Esophagus (tissue), 2 donors: ENCODE data around the gene TRPC6. TPM values are rescaled to one million over a fixed set of nuclear protein-coding genes. Genes with fewer than 3 reads are reported as not detected.
A peak's percentile ranks its signal among the peaks of the same experiment; 100 is the strongest.

Source experiments
- H3K27ac ChIP-seq, 2 donors: one replicate each; pipeline ENCODE4 v1.5.1; 2013; ENCODE audit warnings: low read depth in 2 of 2, mild to moderate bottlenecking in 2 of 2, inconsistent platforms in 1 of 2, low read length in 1 of 2, moderate library complexity in 1 of 2
- H3K27me3 ChIP-seq, 2 donors: one replicate each; pipeline ENCODE4 v1.6.1; 2013; ENCODE audit warnings: low read length in 2 of 2, control low read depth in 1 of 2, mild to moderate bottlenecking in 1 of 2; ENCODE audit not compliant: insufficient read depth in 2 of 2, control insufficient read depth in 1 of 2
- H3K36me3 ChIP-seq, 2 donors: one replicate each; pipeline ENCODE4 v1.6.1; 2013; ENCODE audit warnings: low read length in 1 of 2; ENCODE audit not compliant: control insufficient read depth in 2 of 2, insufficient read depth in 2 of 2
- H3K4me1 ChIP-seq, 2 donors: one replicate each; pipeline ENCODE4 v1.6.1; 2013; ENCODE audit warnings: low read length in 1 of 2; ENCODE audit not compliant: control insufficient read depth in 2 of 2, insufficient read depth in 2 of 2
- H3K4me3 ChIP-seq, 2 donors: one replicate each; pipeline ENCODE4 v1.5.1; 2013; ENCODE audit warnings: low read length in 2 of 2, mild to moderate bottlenecking in 2 of 2, low read depth in 1 of 2, moderate library complexity in 1 of 2
- H3K9me3 ChIP-seq, 2 donors: one replicate each; pipeline ENCODE4 v1.6.1; 2013; ENCODE audit warnings: mild to moderate bottlenecking in 2 of 2, low read depth in 1 of 2, low read length in 1 of 2, moderate library complexity in 1 of 2; ENCODE audit not compliant: control insufficient read depth in 2 of 2, insufficient read depth in 1 of 2
- WGBS, 2 donors: extraction: QIAGEN DNeasy Blood & Tissue Kit; methylation state at CpG; one replicate each; pipeline ENCODE4 v1.1.7; 2013; 5-methylcytosine and 5-hydroxymethylcytosine counted together
- polyA plus RNA-seq, 2 donors: library from polyadenylated mRNA; stranded (reverse); fragments of 200-250 nt; gene quantifications; one replicate each; pipeline ENCODE4 v1.2.3, GENCODE V29; 2013
- donor health status: healthy with polysubstance abuse.
- donor health status: Bipolar disorder and iron deficiency.

Gene TRPC6
- polyA plus RNA-seq, 2 donors: 1.4 to 1.9 TPM

DNA sequence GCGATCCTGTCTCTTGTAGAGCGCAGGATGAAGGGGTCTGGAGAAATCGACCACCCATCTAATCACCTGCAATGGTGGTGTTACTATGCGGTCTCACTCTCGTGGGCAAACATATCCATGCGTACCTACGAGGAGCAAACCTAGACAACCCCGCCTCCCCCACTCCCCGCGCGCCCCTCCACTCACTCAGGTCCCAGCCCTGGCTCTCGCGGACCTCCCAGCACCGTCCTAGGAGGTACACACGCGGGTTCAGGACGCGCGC, 887 bp downstream of the TRPC6 start:
- Histone ChIP-seq H3K27ac (peak overlapping the region; percentile 22 to 50), H3K4me1 (peaks cover 0 to 2% of the 10 kb centered on the region in 2 donors), H3K9me3 (no peaks in the 10 kb centered on the region), H3K36me3 (no peaks in the 10 kb centered on the region), H3K27me3 (peaks cover 0 to 3% of the 10 kb centered on the region in 2 donors), H3K4me3 (peak overlapping the region; percentile 49 to 55)
- 6 to 9% methylated on average over 19 of the region's 19 CpGs for WGBS, 2 donors

DNA sequence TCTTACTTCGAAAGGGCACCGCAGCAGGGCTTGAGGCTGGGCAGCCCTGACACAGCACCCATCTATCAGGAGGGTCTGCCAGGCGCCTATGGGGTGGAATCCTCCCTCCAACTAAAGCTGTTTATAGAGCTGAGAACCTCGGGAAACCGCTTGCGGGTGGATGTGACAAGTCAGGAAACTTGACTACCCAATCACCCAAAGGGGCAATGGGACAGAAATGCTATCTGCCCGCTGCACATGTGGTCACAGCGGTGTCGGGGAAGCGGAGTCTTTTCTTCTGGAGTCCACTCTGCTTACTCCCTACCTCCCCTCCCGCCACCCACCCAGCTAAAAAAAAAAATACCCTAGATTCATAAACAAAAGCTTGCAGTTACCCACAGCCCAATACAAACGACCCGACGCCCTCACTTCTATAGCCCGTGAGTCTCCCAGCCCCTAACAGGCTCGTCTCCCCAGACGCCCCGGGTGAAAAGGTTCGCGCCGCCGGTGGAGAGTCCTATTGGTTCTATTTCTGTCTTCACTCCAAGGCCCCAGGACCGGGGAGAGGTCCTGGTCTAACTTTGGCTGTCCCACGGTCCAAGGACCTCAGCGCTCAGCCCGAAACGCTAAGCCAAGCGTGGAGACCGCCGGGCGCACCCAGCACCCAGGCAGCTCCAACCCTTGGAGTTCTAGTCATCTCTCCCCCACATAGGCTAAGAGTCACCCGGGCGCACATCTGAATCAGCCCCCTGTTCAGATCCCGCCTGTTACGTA, 1.4 kb downstream of the TRPC6 start:
- H3K36me3 ChIP-seq: no peaks in the 10 kb centered on the region
- peak overlapping the region in 1 of 2 donors; percentile 50 for H3K27ac ChIP-seq
- H3K4me1 ChIP-seq: peaks cover 0 to 2% of the 10 kb centered on the region in 2 donors
- WGBS, 2 donors: 9 to 13% methylated on average over 35 of the region's 35 CpGs
- no peaks in the 10 kb centered on the region for H3K9me3 ChIP-seq
- H3K4me3 ChIP-seq: peak overlapping the region; percentile 49 to 55
- peaks cover 0 to 3% of the 10 kb centered on the region in 2 donors for H3K27me3 ChIP-seq

DNA sequence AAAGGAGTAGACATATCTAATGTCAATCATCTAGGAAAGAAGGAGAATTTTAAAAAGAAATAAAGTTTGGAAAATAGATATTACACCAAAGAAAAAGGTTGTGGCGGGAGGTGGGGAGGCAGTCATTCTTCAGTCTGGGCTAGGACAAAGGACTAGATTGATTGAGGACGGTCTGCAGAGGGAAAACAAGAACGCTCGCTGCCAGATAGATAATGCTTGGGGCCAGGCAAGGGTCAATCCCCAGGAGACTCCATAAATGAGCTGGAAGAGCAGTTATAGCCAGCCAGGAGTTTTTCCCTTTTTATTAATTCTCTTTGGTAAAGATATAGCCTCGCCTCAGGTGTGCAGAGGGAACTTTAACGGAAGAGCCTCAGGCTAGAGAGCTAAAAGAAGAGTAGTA, 6.3 kb downstream of the TRPC6 start:
- Histone ChIP-seq H3K27ac (no peak overlapping the region), H3K9me3 (no peaks in the 10 kb centered on the region), H3K4me3 (no peak overlapping the region), H3K27me3 (no peaks in the 10 kb centered on the region), H3K36me3 (no peaks in the 10 kb centered on the region), H3K4me1 (no peaks in the 10 kb centered on the region)
- 77 to 82% methylated on average over 6 of the region's 6 CpGs for WGBS, 2 donors

DNA sequence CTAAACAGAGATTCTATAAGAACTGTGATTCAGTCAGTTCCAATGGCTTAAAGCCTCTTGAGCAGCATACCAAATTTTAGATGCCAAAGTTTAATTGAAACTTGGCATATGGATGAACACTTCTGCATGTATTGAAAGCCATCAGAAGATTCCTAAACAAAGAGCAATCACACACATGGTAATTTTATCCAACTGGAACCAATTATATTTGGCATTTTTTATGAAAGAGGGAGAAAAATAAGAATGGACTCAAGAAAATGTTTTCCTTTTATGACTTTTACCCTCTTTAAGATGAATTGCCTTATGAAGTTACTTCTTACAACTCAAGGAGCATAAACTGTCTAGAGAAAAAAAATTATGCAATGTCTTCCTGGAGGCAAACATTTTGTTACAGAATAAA, 7.4 kb downstream of the TRPC6 start:
- Histone ChIP-seq H3K36me3 (no peaks in the 10 kb centered on the region), H3K4me3 (no peak overlapping the region), H3K27me3 (no peaks in the 10 kb centered on the region), H3K4me1 (no peaks in the 10 kb centered on the region), H3K9me3 (no peaks in the 10 kb centered on the region), H3K27ac (no peak overlapping the region)

DNA sequence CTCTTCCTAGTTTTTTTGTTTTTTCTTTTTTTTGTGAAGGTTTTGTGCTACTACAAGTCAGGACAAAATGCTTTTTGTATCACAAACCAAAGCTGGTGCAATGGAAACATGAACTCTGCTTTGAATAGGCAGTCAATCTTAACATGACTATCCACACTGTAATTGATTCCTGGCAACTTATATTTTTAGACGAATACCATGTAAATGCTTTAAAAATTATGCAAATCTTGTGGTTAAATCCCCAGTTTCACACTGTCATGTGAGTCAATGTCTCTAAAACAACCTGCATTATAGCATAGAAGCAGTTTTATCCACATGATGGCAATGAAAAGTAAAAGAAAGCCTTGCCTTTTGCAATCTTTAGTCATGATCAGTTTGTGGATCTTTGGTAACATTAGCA, 8.9 kb downstream of the TRPC6 start:
- H3K9me3 ChIP-seq: no peaks in the 10 kb centered on the region
- H3K27me3 ChIP-seq: no peaks in the 10 kb centered on the region
- H3K4me3 ChIP-seq: no peak overlapping the region
- no peak overlapping the region for H3K27ac ChIP-seq
- no peaks in the 10 kb centered on the region for H3K4me1 ChIP-seq
- H3K36me3 ChIP-seq: no peaks in the 10 kb centered on the region
- WGBS, 2 donors: 1 to 22% methylated on average over 1 of the region's 1 CpG

DNA sequence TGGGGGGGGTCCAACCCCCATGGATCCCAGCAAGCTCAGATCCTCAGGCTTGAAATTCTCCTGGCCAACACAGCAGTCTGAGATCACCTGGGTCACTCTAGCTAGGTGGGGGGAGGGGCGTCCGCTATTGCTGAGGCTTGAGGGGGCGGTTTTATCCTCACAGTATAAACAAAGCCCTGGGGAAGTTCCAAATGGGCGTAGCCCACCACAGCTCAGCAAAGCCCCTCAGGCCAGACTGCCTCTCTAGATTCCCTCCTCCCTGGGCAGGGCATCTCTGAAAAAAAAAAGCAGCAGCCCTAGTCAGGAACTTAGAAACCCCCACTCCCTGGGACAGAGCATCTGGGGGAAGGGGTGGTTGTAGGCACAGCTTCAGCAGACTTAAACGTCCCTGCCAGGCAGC, 16.7 kb downstream of the TRPC6 start:
- Histone ChIP-seq H3K4me1 (no peaks in the 10 kb centered on the region), H3K27me3 (no peaks in the 10 kb centered on the region), H3K36me3 (no peaks in the 10 kb centered on the region), H3K9me3 (peaks cover 0 to 5% of the 10 kb centered on the region in 2 donors), H3K4me3 (no peak overlapping the region), H3K27ac (no peak overlapping the region)
- WGBS, 2 donors: 48 to 50% methylated on average over 5 of the region's 5 CpGs

DNA sequence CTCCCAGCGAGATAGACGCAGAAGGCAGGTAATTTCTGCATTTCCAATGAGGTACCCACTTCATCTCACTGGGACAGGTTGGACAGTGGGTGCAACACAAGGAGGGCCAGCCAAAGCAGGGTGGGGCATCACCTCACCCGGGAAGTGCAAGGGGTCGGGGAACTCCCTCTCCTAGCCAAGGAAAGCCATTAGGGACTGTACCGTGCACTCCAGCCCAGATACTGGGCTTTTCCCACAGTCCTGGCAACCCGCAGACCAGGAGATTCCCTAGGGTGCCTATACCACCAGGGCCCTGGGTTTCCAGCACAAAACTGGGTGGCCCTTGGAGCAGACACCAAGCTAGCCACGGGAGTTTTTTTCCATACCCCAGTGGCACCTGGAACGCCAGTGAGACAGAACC, 17.2 kb downstream of the TRPC6 start:
- Histone ChIP-seq H3K36me3 (no peaks in the 10 kb centered on the region), H3K27ac (no peak overlapping the region), H3K4me1 (no peaks in the 10 kb centered on the region), H3K9me3 (peaks cover 0 to 5% of the 10 kb centered on the region in 2 donors), H3K4me3 (no peak overlapping the region), H3K27me3 (no peaks in the 10 kb centered on the region)
- WGBS, 2 donors: 69 to 75% methylated on average over 8 of the region's 8 CpGs

DNA sequence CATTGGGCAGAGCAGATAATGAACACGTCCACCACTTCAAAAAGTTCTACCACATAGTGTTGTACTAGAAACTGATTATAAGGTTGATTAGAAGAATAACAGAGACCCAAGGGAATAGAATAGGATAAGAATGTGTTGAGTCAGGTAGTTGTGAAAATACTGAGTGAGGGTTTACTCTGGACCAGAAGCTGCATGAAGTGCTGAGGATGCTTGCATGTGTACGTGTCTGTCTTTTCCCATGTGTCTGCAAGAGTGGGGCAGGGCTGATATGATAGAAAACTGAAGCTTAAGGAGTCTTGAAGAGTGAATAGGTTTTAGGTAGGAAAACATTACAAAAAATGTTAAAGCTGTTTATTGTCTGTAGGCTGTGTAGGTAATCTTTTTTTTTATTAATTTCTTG, 20.6 kb downstream of the TRPC6 start:
- 82 to 86% methylated on average over 2 of the region's 2 CpGs for WGBS, 2 donors
- no peaks in the 10 kb centered on the region for H3K27me3 ChIP-seq
- H3K4me3 ChIP-seq: no peak overlapping the region
- H3K36me3 ChIP-seq: no peaks in the 10 kb centered on the region
- no peak overlapping the region for H3K27ac ChIP-seq
- H3K4me1 ChIP-seq: no peaks in the 10 kb centered on the region
- H3K9me3 ChIP-seq: peaks cover 0 to 5% of the 10 kb centered on the region in 2 donors

DNA sequence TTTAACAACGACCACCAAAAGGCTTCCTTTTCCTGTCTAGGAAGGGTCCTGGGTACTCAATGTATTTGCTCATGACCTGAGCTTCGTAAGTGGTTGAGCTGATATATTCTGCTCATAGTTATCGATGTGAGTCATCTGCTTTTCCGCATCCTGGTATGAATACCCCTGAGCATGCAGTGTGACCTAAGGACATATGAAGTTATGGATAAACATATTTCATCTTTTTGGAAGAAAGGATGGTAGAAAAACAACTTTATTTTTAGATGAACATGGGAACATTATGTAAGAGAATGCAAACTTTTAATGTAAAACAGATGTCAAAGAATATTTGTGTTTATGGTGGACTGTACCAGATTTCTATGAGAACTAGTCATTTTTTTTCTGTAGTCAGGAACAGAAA, 28.4 kb downstream of the TRPC6 start:
- H3K27ac ChIP-seq: no peak overlapping the region
- no peaks in the 10 kb centered on the region for H3K4me1 ChIP-seq
- WGBS, 2 donors: 70 to 74% methylated on average over 4 of the region's 4 CpGs
- no peaks in the 10 kb centered on the region for H3K27me3 ChIP-seq
- H3K9me3 ChIP-seq: no peaks in the 10 kb centered on the region
- H3K4me3 ChIP-seq: no peak overlapping the region
- no peaks in the 10 kb centered on the region for H3K36me3 ChIP-seq

DNA sequence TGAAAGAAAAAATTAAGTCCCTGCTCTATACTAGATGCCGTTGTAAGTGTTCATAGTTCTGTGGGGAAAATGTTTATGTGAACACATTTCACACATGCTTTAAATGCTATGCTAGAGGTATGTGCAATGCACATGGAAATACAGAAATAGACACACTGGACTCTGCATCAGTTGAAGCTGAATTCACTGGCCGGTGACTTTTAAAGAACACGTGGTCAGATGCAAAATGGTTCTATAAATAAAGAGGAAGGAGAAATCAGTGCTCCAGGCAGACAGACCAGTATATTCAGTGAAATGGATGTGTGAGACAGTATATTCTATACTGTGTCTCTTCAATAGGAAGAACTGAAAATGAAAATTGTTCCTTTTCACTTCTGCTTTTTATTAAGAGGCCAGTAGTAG, 29.9 kb downstream of the TRPC6 start:
- Histone ChIP-seq H3K4me1 (no peaks in the 10 kb centered on the region), H3K27me3 (no peaks in the 10 kb centered on the region), H3K27ac (no peak overlapping the region), H3K36me3 (no peaks in the 10 kb centered on the region), H3K4me3 (no peak overlapping the region), H3K9me3 (no peaks in the 10 kb centered on the region)
- 55 to 56% methylated on average over 3 of the region's 3 CpGs for WGBS, 2 donors
